ENCODE results near the gene TAF7L.

TAF7L gene

GRCh38 chrX:101219864-101220346 is 71.2 kb downstream of the TAF7L start:
- DNase-seq = no peak

GRCh38 chrX:101219116-101219863 is 71.8 kb downstream of the TAF7L start, which contains the start of gene DRP2:
Gene DRP2 (plus strand): TSS chrX:101219786. CDS start chrX:101231648, 11,862 bp downstream.
- DNase-seq = no peak
